Lung (tissue), 12 donors: ENCODE measurements around the gene UVSSA. TPM values are rescaled to one million over a fixed set of nuclear protein-coding genes. Genes with fewer than 3 reads are reported as not detected.
"Not testable (repeated sequence)": the region's sequence is repeated elsewhere in the genome, so short reads cannot be mapped to it uniquely, and the experiment has no call there.

Source experiments
- ATAC-seq: fragments of 200-7000 bp; cut with Tn5 transposase; one replicate; pipeline ENCODE4 v1.9.1; 2020; ENCODE audit warnings: moderate number of reproducible peaks; ENCODE audit not compliant: insufficient read depth, low FRiP score
- DNase-seq, 3 donors: peaks; one replicate each; pipeline ENCODE4 v3.0.0-alpha.2; 2013 to 2017
- H3K27ac ChIP-seq, 2 donors: one replicate each; pipeline ENCODE4 v1.5.1; 2013; ENCODE audit warnings: mild to moderate bottlenecking in 2 of 2, moderate library complexity in 2 of 2, control low read depth in 1 of 2, inconsistent platforms in 1 of 2, low read depth in 1 of 2, low read length in 1 of 2
- H3K27me3 ChIP-seq, 3 donors: one replicate each; pipeline ENCODE4 v1.5.1; 2013; ENCODE audit warnings: low read length in 2 of 3; ENCODE audit not compliant: control insufficient read depth in 3 of 3, insufficient read depth in 3 of 3
- H3K36me3 ChIP-seq, 4 donors: one replicate each; pipeline ENCODE4 v1.5.1; 2013; ENCODE audit warnings: low read length in 4 of 4, mild to moderate bottlenecking in 1 of 4, moderate library complexity in 1 of 4; ENCODE audit not compliant: control insufficient read depth in 4 of 4, insufficient read depth in 4 of 4
- H3K4me1 ChIP-seq, 5 donors: one replicate each; pipeline ENCODE4 v1.5.1; 2013; ENCODE audit warnings: low read length in 5 of 5, mild to moderate bottlenecking in 2 of 5, moderate library complexity in 1 of 5; ENCODE audit not compliant: control insufficient read depth in 5 of 5, insufficient read depth in 5 of 5
- H3K4me3 ChIP-seq: one replicate; pipeline ENCODE4 v1.5.1; 2013; ENCODE audit warnings: mild to moderate bottlenecking, control low read depth, moderate library complexity
- H3K9ac ChIP-seq, 2 donors: one replicate each; pipeline ENCODE4 v1.5.1; 2013; ENCODE audit warnings: low read length in 2 of 2, control low read depth in 1 of 2; ENCODE audit not compliant: insufficient read depth in 1 of 2
- H3K9me3 ChIP-seq, 4 donors: one replicate each; pipeline ENCODE4 v1.5.1; 2013; ENCODE audit warnings: low read length in 3 of 4, mild to moderate bottlenecking in 1 of 4, moderate library complexity in 1 of 4; ENCODE audit not compliant: control insufficient read depth in 4 of 4, insufficient read depth in 3 of 4
- CTCF ChIP-seq: IDR thresholded peaks from 2 replicates; pipeline ENCODE4 v1.5.1; 2012; ENCODE audit warnings: mild to moderate bottlenecking; ENCODE audit errors: control extremely low read depth, extremely low read depth
- WGBS, 2 donors: extraction: QIAGEN DNeasy Blood & Tissue Kit; methylation state at CpG; one replicate each; pipeline ENCODE4 v1.1.7; 2013; 5-methylcytosine and 5-hydroxymethylcytosine counted together
- polyA plus RNA-seq, 2 donors: library from polyadenylated mRNA; stranded (reverse); fragments of 200-250 nt; gene quantifications; one replicate each; pipeline ENCODE4 v1.2.1, GENCODE V29; 2013
- total RNA-seq, 2 donors: library from RNA; depleted of rRNA in 1 of 2; stranded (reverse); fragments of >200 nt in 1 of 2; gene quantifications; one replicate each; pipeline ENCODE4 v1.2.1, GENCODE V29; 2014 to 2021
- donor health status: control.
- donor health status: control.
- donor health status: Bipolar disorder and iron deficiency.
- donor health status: healthy.
- donor health status: DM: yes; HTN: yes; CAD: no.

UVSSA gene
- total and polyA plus RNA-seq, 4 donors = 9.8 to 50.9 (median 17.7) TPM

- Histone ChIP-seq H3K4me3 (no peak overlapping the region), H3K27me3 (peaks cover 0 to 43% (median 2%) of the 10 kb centered on the region in 3 donors), H3K36me3 (no peaks in the 10 kb centered on the region), H3K9ac (no peak overlapping the region), H3K9me3 (peaks cover 0 to 8% (median 2%) of the 10 kb centered on the region in 4 donors), H3K27ac (no peak overlapping the region), H3K4me1 (no peaks in the 10 kb centered on the region)
- no peak for DNase-seq
- no peak for TF ChIP-seq CTCF
- 42 to 64% methylated on average over 2 of the region's 2 CpGs for WGBS, 2 donors
- no peak for ATAC-seq
Measured at GRCh38 chr4:1421657-1422056, 74.6 kb downstream of the UVSSA start.

- Histone ChIP-seq H3K27ac (no peak overlapping the region), H3K27me3 (peaks cover 0 to 15% (median 0%) of the 10 kb centered on the region in 3 donors), H3K4me3 (no peak overlapping the region), H3K9me3 (peaks cover 0 to 5% (median 0%) of the 10 kb centered on the region in 4 donors), H3K9ac (no peak overlapping the region), H3K36me3 (no peaks in the 10 kb centered on the region), H3K4me1 (no peaks in the 10 kb centered on the region)
- ATAC-seq (no peak), DNase-seq (peak in 1 of 3 donors; percentile 7)
- no peak for TF ChIP-seq CTCF
- WGBS, 2 donors = 57 to 84% methylated on average over 5 of the region's 5 CpGs
Measured at GRCh38 chr4:1427010-1427409, 80.0 kb downstream of the UVSSA start.

GRCh38 chr4:1443688-1444172 is 96.7 kb downstream of the UVSSA start:
- H3K36me3 ChIP-seq, H3K27me3 ChIP-seq, DNase-seq, H3K27ac ChIP-seq, H3K4me3 ChIP-seq, H3K9ac ChIP-seq, ATAC-seq, H3K4me1 ChIP-seq, H3K9me3 ChIP-seq: not testable (repeated sequence)
- 80 to 85% methylated on average over 4 of the region's 4 CpGs for WGBS, 2 donors

Other genes starting within 250 kb of the UVSSA start
- gene RNF212, start 233.6 kb upstream of the UVSSA start, total RNA-seq = 1 to 10 TPM; 4.5 to 8.8 TPM
- gene RNF212, start 233.6 kb upstream of the UVSSA start, polyA plus RNA-seq = 1 to 10 TPM; 3.5 to 6.2 TPM
- 100 to 1,000 TPM in 1 of 2 donors, 10 to 100 TPM in 1; 31.6 to 106 TPM for gene SPON2, start 174.6 kb upstream of the UVSSA start, total RNA-seq
- gene SPON2, start 174.6 kb upstream of the UVSSA start, polyA plus RNA-seq = 100 to 1,000 TPM in 1 of 2 donors, 10 to 100 TPM in 1; 21.0 to 105 TPM
- gene CTBP1, start 98.1 kb upstream of the UVSSA start, total RNA-seq = 100 to 1,000 TPM; 121 to 204 TPM
- 100 to 1,000 TPM; 126 to 150 TPM for gene CTBP1, start 98.1 kb upstream of the UVSSA start, polyA plus RNA-seq
- gene MAEA, start 57.3 kb upstream of the UVSSA start, total RNA-seq = 10 to 100 TPM; 54.5 to 67.4 TPM
- gene MAEA, start 57.3 kb upstream of the UVSSA start, polyA plus RNA-seq = 10 to 100 TPM; 39.7 to 67.1 TPM
- gene NKX1-1, start 59.2 kb downstream of the UVSSA start, total RNA-seq = not detected
- not detected for gene NKX1-1, start 59.2 kb downstream of the UVSSA start, polyA plus RNA-seq